ENCODE measurements around the gene HOXA5.
A peak's percentile ranks its signal among the peaks of the same experiment; 100 is the strongest.

Gene HOXA5

DNA sequence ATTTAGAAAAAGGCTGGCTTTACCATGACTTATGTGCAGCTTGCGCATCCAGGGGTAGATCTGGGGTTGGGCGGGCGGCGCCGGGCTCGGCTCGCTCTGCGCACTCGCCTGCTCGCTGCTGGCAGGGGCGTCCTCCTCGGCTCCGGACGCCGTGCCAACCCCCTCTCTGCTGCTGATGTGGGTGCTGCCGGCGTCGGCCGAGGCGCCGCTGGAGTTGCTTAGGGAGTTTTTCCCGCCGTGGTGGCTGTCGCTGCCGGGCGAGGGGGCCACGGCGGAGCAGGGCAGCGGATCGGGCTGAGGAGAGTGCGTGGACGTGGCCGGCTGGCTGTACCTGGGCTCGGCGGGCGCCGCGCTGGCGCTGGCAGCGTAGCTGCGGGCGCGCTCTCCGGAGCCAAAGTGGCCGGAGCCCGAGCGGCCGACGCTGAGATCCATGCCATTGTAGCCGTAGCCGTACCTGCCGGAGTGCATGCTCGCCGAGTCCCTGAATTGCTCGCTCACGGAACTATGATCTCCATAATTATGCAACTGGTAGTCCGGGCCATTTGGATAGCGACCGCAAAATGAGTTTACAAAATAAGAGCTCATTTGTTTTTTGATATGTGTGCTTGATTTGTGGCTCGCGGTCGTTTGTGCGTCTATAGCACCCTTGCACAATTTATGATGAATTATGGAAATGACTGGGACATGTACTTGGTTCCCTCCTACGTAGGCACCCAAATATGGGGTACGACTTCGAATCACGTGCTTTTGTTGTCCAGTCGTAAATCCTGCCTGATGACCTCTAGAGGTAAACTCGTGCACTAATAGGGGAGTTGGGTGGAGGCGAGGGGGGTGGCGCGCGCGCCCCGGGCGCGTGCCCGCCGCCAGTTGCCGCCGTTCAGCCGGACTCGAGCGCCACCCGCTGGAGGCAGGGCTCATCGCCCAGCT lies at the start of gene HOXA5:
Gene HOXA5 (minus strand): TSS at position 659 of the 927 bp plus-strand sequence. CDS start 74 bp downstream, at position 585.
- DNase-seq: peak; percentile 86

DNA sequence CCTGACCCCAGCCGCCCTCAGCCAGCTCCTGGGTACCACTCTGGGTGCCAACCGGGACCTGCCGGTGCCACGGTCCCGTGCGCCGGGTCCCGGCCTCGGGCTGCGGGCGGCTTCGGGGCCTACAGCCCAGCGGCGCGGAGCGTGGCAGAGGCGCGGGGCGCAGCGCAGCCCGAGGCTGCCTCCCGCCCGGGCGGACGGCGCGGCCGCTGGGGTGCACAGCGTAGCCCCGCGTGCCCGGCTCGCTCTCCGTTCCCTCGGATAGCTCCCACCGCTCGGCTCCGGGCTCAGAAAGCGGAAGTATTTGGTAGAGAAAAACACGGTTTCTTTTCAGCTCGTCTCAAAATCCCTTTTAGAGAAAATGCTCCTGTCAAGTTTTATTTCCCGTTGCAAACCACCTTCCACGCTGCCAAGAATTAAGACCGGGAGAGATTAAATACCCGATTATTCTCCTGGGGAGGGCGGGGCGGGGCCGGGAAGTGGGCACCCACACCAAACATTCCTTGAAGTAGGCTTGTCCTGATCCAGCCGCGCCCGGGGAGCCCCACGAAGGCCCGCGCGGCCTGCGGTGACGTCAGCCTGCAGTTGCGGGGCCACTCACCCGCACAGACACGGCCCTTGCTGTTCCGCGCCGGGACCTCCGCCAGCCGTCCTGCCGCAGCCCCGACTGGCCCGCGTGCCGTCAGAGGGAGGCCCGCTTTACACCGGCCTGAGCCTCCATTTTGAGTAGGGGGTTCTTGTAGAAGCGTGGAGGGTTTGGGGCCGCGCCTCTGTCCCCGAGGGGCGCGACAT lies 49.3 kb upstream of the HOXA5 start:
- peak; percentile 60 for DNase-seq

DNA sequence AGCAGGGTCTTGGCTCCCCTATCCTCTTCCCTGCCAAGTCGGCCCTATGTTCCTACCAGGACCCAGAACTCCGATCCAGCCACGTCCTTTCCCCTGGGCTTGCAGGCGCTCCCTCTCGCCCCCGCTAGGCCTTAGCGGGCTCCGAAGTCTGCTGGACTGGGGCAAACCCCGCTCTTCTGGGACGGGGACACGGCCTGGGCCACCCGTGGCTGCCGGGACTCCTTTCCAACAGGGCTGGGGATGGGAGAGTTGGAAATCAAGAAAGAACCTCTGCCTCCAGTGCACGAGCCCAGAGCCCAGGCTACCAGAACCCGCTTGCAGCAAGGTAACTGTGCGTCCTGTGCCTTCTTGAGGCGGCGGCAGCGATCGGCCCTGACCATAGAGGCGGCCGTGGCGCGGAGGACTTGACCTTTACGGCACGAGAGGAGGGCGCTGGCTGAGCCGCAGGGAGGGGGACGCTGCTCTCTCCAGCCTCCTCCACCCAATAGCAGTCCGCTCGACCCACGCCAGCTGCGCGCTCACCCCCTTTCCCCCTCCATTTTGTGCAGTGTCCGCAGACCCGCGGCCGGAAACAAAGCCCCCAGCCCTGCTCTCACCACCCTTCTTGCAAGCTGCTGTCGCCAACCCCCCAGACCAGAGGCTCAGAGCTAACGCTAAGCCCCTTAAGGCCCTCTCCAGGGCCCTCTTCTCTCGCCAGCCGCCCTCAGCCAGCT lies 48.5 kb upstream of the HOXA5 start:
- DNase-seq: peak; percentile 68

DNA sequence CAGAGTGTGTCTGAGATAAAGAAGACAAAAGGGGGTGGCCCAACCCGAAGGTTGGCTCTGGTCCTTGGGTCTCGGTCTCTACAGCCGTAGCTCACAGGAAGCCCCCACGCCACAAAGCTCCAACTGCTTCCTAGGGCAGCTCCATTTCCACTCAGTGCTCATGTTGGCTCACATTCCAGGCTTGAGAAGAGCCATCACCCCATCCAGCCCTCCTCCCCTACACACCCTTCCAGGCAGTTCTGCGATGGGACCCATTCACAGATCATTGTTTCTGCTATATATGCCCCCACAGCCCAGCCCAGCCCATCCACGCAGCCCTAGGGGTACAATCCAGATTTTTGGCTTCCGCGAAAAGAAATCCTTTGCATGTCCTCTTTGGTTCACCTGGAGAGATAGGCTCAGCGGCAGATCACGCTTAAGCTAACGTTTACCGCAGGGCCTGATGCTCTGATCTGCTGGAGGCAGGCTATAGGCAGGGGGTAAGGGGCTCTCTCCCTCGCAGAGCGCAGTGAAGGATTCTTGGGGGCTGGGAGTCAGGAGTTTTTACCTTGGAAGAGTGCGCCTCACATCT lies 47.8 kb upstream of the HOXA5 start:
- DNase-seq: peak; percentile 20

DNA sequence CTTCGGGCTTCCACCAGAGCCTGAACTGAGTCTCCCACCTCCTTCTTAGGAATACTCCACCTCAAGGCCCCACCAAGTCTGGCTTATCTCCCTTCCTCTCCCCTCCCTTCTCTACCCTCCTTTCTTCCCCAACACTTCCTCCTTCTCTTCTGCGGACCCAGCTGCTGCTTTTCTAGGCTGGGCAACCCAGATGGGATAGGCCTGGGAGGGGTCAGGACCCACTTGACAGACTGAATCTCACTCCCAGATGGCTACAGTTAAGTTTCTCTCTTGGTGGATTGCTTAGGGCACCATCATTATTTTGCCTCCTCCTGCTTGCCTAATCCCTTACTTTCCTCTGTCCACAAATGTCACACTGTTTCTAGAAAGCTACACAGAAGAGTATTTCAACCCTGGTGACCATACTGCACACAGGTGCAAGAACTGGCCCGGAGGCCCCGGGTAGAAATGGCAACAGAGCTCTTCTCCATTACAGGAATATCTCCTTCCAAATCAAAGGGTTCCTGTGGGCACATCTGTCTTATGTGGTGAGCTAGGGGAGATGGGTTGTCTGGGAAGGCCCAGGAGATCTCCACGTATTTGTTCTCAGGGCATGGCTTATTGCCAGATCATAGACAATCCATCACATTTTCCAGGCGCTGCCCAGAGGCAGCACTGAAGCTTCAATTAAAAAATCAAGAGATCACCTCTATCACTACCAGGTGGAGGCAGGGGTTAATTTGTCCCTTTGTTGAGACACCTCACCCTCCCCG lies 46.7 kb upstream of the HOXA5 start:
- DNase-seq: peak; percentile 12

DNA sequence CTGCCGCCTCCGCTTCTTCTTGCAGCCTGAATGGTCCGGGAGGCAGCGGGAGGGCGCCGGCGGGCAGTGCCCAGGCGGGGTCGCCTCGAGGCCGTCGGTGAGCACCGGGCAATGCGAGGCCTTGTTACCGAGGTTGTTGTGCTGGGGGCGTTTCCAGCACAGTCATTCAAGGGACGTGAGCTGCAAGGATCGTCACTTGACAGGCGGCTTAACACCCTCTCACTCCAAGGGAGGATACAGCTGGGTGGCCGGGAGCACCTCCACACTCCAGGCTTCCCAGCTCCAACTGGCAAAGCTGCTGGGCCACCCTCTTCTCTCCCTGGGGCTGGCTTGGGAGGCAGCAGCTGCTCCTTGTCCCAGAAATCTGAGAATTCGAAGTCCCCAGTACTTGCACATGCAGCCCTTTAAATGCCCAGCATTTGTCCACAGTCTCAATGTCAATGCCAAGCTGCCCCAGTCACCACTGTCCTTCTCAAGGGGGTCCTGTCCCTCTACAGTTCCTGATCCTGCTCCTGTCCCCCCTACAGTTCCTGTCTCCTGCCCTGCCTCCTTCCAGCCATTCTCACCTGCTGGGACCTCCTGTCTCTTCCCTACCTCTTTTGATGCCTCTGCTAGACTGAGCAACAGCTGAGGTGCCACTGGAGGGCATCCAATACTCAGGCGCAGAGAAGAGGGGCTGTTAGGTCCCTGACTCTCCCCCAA lies 46.0 kb upstream of the HOXA5 start:
- peak; percentile 29 for DNase-seq

DNA sequence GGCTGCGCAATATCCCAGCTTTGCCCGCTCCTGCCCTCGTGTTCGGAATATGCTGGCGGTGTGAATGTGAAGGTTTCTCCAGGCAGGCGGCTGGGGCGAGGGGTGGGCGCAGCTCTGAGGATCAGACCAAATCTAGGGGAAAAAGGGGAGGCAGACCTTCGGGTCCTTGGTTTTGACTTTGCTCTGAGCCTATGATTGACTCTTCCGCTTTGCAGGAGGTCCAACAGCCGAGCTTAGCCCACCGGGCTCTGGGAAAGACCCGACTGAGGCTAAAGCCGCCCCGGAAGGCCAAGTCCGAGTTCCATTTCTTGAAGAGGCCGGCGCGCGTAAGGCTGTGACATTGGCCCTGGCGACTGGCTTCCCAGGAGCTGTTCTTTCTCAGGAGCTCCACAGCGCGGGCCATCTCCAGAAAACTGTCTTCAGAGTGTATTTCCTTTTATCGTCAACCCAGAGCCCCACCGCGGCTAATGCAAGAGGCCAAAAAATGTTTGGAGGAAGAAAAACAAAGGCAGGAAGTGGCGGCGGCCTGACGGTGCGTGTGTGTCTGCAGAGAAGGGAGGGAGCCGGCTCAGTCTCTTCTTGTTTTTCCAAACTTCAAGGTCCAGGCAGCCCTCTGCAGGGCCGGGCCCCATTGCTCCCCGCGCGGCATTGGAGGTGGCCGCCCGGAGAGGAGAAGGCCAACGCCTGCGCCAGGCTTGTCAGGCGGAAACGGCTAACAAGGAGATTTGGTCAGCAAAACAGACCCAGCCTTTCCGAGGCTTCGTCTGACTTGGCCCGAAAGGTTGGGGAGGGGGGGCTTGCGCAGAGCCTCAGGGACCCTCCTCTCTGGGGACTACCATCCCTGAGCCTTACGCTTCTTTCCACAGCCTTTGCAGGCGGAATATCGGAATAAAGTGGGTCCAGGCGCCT lies 45.2 kb upstream of the HOXA5 start:
- peak; percentile 71 for DNase-seq

DNA sequence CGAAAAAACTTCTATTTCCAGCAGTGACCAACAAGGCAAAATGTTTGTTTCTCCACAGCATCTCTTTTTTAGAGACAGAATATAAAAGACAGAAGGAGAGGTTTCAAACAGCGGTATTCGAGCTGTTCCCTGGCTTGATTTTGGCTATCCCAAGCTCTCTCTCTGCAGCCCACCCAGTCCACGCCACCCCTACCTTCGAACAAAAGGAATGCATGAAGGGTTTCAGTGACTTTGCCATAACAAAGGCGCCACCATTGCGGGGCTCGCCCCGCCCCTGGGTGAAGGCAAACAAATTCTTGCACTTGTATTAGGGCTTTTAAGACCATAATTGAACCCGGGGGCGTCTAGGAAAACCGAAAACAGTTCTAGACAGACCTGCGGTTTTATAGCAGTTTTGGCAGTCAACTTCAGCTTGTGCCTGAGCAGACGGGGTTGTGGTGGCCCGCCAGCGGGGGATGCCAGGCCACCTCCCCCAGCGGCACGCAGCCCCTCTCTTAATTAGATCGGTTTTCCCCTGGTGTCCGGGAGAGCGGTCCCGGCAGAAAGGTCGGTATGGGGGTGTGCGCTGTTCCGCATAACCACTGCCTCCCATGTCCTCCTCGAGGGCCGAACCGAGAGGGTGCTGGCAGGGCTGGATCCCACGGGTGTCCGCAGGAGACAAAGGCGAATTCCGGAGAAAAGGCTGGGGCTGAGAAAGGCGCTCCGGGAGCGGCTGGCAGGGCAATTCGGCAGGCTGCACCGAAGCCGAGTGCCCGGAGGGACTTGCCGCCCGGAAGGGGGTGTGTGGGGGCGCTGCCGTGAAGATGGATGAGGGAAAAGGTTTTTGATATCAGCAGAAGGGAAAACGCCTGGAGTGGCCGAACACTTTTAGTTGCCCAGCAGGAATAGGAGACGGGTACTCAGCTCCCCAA lies 44.2 kb upstream of the HOXA5 start:
- peak; percentile 39 for DNase-seq

DNA sequence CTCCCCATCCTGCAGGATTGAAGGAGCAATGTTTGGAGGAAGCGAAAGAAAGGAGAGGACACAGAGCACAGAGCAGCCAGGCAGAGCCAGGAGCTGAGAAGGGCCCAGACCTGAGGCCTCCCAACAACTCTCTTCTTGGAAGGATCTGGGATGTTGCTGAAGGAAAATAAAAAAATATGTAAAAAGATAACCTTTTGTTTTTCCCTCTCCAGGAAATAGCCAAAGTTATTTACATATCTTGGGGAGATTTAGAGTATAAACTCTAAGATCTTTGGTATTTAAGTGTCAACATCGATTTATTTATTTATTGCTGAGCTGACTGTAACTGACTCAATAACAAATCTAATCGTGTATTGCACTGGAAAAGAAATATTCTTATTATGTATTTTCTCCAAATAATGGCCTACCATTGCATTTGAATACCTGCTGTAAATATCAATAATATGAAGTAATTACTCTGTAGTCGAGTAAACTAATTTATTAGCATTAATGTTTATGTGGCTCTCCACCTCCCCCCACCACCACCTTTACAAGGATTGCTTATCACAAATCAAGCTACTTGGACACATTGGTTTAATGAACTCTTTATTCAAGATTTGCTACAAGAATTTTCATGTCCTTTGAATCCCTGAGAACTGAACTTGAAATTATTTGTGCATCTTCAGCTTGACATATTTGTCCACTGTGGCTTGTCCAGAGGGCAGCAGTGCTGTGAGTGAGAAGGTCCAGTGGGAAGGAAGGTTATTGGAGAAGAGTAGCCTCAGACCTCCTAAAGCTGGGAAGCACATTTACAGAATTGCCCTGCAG lies 43.4 kb upstream of the HOXA5 start:
- peak; percentile 18 for DNase-seq

DNA sequence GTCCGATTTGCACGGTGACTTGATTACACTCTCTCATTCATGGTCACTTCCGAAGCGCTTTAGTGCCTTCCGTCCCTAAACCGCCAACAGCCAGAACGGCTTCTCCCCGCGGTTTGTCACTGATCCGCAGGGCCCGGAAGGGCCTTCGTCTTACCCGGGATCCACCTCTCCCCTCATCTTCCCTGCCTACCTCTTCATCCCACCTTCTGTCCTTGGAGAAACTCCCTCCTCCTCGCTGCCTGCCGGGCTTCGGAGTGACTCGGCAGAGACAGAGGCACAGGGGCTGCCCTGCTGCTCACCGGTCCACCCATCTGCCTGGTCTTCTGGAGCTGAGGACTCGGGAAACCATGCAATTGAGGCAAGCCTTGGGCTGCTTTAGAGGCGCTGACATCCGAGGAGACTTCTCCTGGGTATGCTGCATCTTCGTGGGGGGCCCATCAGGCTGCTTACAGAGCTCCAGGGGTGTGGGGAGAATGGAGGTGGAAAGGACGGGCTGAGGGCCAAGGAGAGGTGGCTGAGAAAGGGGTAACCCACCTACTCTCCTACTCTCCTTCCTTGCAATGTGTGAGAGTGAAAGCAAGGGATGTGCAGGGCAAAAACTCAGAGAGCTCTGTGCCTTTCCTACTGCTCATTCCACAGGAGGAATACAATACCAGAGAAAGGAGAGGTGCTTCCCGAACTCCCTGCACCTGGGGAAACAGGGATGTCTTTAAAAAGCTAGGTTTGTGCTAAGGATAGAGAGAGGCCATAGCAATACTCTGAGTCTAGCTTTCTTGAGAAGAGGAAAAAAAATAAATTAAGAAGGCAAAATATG lies 42.6 kb upstream of the HOXA5 start:
- peak; percentile 42 for DNase-seq

DNA sequence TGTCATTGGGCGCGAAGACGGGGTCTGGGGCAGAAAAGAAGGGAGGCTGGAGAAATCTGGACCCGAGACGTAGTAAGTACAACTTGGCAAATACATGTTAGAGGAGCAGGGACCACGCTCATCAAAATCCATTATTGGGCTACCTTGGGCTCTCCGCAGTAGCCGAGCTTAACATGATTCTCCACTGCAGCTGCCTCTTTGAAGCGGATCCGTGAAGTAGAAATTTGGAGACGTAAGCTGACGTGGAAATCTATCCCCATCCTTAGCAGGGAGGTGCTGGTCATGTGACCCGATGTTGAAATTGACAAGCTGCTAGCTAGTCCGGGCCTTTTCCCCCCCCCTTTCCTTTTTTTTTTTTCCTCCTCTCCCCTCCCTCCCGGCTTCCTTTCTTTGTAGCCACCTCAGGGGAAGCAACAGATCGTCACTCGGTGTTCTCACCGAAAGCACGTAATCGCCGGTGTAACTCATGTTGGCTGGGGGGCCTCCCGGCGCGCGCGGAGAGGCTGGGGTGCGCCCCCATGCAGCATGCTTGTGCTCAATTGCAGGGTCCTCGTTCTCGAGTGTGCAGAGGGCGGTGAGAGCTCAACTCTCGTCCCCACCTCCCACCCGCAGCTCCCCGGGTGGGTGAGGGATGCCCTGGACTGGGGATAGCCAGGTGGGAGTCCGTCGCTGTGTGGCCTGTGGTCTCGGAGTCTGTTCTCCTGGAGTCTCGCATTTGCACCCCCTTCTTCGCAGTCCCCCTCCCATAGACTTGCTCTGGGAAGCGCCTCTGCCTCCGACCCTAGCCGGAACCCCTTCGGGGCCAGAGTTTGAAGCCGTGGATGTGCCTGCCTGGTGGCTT lies 41.8 kb upstream of the HOXA5 start, which contains the start of gene HOXA11:
Gene HOXA11 (minus strand): TSS at position 220 of the 841 bp plus-strand sequence. CDS start 88 bp downstream, at position 132.
- DNase-seq: peak; percentile 85

DNA sequence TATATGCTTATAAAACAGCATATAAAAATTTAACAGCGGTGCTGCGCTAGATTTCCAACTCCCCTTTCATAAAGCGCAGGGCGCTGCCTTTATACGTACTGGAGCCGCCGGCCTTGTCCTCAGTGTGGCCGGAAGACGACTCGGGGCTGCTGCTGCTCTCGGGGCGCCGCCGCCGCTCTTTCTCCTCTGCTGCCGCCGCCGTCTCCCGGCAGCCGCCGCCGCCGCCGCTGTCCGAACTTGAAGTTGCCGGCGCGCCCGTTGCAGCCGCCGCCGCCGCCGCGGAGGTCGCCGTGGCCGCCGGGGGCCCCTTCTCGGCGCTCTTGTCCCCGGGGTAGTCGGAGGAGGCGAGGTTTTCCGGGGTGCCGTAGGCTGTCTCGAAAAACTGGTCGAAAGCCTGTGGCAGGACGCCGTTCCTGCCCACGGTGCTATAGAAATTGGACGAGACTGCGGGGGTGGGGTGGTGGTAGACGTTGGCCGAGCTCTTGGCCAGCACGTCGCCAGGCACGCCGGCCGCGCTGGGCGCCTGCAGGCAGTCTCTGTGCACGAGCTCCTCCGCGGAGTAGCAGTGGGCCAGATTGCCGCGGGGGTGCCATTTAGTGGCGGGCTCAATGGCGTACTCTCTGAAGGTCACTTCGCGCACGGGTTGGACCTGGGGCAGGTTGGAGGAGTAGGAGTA lies 41.0 kb upstream of the HOXA5 start:
- DNase-seq: peak; percentile 65

DNA sequence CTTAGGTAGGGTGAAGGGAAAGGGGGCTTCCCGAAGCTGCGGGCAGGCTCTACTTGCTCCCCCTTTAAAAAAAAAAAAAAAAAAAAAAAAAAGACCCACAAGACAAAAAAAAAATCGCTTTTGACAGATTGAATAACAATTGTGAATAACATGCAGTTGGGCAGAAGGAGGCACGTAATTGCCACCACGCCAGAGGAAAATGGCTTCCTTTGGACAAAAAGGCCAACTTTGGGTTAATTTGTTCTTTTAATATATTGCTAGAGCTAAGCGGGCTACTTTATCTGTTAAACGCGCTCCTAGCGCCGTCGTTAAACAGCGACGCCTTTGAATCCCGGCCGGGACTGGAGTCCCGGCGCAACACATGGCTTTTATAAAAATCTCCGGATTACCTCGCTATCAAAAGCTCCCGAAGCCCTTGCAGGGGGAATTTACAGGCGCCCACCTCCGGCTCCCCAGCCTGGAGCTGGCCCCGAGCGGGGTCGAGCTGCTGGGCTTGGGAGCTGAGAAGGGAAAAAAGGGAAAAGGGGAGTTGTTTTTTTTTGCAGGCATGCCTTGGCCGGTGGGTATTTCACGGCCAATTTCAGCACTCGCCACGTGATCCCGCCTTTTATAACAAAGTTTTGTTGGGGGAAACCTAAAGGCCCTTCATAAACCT lies 40.3 kb upstream of the HOXA5 start:
- peak; percentile 35 for DNase-seq

DNA sequence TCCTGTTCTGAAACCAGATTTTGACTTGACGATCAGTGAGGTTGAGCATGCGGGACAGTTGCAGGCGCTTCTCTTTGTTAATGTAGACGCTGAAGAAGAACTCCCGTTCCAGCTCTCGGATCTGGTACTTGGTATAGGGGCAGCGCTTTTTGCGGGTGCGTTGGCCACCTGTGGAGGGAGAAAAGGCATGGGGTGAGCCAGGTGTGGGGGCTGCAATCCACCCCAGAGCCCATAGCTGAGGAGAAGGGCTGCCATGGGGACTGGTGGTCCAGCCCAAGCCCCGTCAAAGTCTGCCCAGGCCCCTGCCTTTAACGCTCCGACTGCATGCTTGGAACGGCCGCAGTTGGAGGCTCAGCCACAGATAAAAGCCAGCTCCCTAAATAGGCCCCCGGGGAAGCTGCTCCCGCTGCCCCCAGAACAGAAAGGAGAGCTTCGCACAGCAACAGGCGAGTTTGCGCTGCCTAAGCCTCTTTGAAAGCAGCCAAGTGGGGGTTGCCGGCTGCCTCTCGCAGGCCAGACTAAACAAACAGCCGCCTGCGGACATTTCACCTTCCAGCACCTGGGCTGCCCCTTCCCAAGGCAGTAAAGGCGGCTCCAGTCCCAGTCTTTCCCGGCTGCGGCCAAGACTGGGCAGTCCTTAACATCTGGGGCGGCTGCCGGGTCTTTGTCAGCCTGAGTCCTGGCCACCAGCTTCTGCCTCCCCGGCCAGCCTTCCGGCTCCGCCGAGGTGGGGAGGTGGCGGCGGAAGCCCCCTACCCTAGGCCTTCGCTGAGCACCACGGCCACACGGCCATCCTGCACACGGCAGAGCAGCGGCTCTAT lies 39.6 kb upstream of the HOXA5 start:
- DNase-seq: peak; percentile 51
